DND-41 (cell line): Measurements from ENCODE around the gene PRKACA.

Source experiments
- ATAC-seq: fragments of 200-7000 bp; cut with Tn5 transposase; 3 replicates; pipeline ENCODE4 v1.9.1; 2021; ENCODE audit warnings: low read depth; ENCODE audit not compliant: insufficient read depth
- DNase-seq: peaks from one replicate; pipeline ENCODE4 v3.0.0-alpha.2; 2020
- H2AFZ ChIP-seq: 2 replicates; pipeline ENCODE4 v1.6.0; 2012; ENCODE audit warnings: low read depth, low read length
- H3K27ac ChIP-seq: 2 replicates; pipeline ENCODE4 v1.5.1; 2012; ENCODE audit warnings: low read length, inconsistent platforms
- H3K27me3 ChIP-seq: fragments of 200-600 bp; sonication (generic); 2 replicates; pipeline ENCODE4 v1.6.0; 2012; ENCODE audit warnings: low read length, mild to moderate bottlenecking, inconsistent platforms; ENCODE audit not compliant: insufficient read depth, poor library complexity
- H3K36me3 ChIP-seq: 2 replicates; pipeline ENCODE4 v1.5.1; 2012; ENCODE audit warnings: low read length, inconsistent platforms; ENCODE audit not compliant: insufficient read depth
- H3K4me1 ChIP-seq: 2 replicates; pipeline ENCODE4 v1.5.1; 2012; ENCODE audit warnings: mild to moderate bottlenecking, low read length; ENCODE audit not compliant: insufficient read depth
- H3K4me2 ChIP-seq: 2 replicates; pipeline ENCODE4 v1.6.0; 2012; ENCODE audit warnings: mild to moderate bottlenecking, moderate library complexity, low read length, inconsistent platforms; ENCODE audit not compliant: insufficient read depth
- H3K4me3 ChIP-seq, 2 experiments: fragments of 200-600 bp in 1 of 2; shearing (Covaris generic) in 1 of 2; 2 replicates each; pipeline ENCODE4 v1.5.1; 2012 to 2016; ENCODE audit warnings: inconsistent platforms in 2 of 2, low read length in 2 of 2, mild to moderate bottlenecking in 2 of 2, low read depth in 1 of 2, moderate library complexity in 1 of 2
- H3K79me2 ChIP-seq: 2 replicates; pipeline ENCODE4 v1.6.0; 2012; ENCODE audit warnings: low read length, inconsistent platforms; ENCODE audit not compliant: insufficient read depth
- H3K9ac ChIP-seq: 2 replicates; pipeline ENCODE4 v1.6.0; 2012; ENCODE audit warnings: low read depth, mild to moderate bottlenecking, inconsistent platforms, low read length, moderate library complexity
- H3K9me3 ChIP-seq: 2 replicates; pipeline ENCODE4 v1.5.1; 2012; ENCODE audit warnings: low read length, moderate library complexity, mild to moderate bottlenecking, inconsistent platforms; ENCODE audit not compliant: insufficient read depth, severe bottlenecking
- H4K20me1 ChIP-seq: 2 replicates; pipeline ENCODE4 v1.6.0; 2012; ENCODE audit warnings: low read length; ENCODE audit not compliant: insufficient read depth
- CTCF ChIP-seq: IDR thresholded peaks from 2 replicates; pipeline ENCODE4 v1.5.1; 2012; ENCODE audit warnings: borderline replicate concordance, low read length, moderate library complexity, mild to moderate bottlenecking; ENCODE audit not compliant: poor library complexity, severe bottlenecking; ENCODE audit errors: extremely low read depth
- EZH2 ChIP-seq: IDR thresholded peaks from 3 replicates; pipeline ENCODE4 v1.6.1; 2012; ENCODE audit warnings: borderline replicate concordance, low read depth, mild to moderate bottlenecking, moderate library complexity, low read length, inconsistent platforms; ENCODE audit not compliant: severe bottlenecking

PRKACA gene

GRCh38 chr19:14102102-14102696 lies 15.4 kb downstream of the PRKACA start:
- no peaks in the 10 kb centered on the region for H4K20me1 ChIP-seq
- H3K79me2 ChIP-seq, result no peaks in the 10 kb centered on the region
- H3K9ac ChIP-seq, result no peak overlapping the region
- ATAC-seq (no peak), DNase-seq (no peak)
- no peak overlapping the region for H3K4me2 ChIP-seq
- H3K4me1 ChIP-seq, result no peaks in the 10 kb centered on the region
- H3K27ac ChIP-seq, result no peak overlapping the region
- H3K9me3 ChIP-seq, result no peaks in the 10 kb centered on the region
- H2AFZ ChIP-seq, result no peak overlapping the region
- H3K27me3 ChIP-seq, result no peaks in the 10 kb centered on the region
- TF ChIP-seq EZH2, result no peak
- TF ChIP-seq CTCF, result no peak
- H3K36me3 ChIP-seq, result peaks cover 49% of the 10 kb centered on the region
- H3K4me3 ChIP-seq, result no peak overlapping the region

- Histone ChIP-seq H4K20me1 (no peaks in the 10 kb centered on the region), H3K4me1 (no peaks in the 10 kb centered on the region), H3K79me2 (no peaks in the 10 kb centered on the region), H3K27me3 (no peaks in the 10 kb centered on the region), H2AFZ (no peak overlapping the region), H3K4me3 (no peak overlapping the region), H3K27ac (no peak overlapping the region), H3K4me2 (no peak overlapping the region), H3K36me3 (peaks cover 57% of the 10 kb centered on the region), H3K9ac (no peak overlapping the region), H3K9me3 (no peaks in the 10 kb centered on the region)
- DNase-seq (no peak), ATAC-seq (no peak)
- TF ChIP-seq EZH2 (no peak), CTCF (no peak)
Observed at GRCh38 chr19:14101003-14101545, 16.5 kb downstream of the PRKACA start.

GRCh38 chr19:14097532-14098151 lies 19.9 kb downstream of the PRKACA start:
- H3K4me3 ChIP-seq, result no peak overlapping the region
- no peak overlapping the region for H2AFZ ChIP-seq
- no peak overlapping the region for H3K9ac ChIP-seq
- no peaks in the 10 kb centered on the region; the same call in 1 of the 2 replicates for H3K4me1 ChIP-seq
- H3K4me2 ChIP-seq, result no peak overlapping the region
- H3K9me3 ChIP-seq, result peaks cover 9% of the 10 kb centered on the region
- H3K36me3 ChIP-seq, result peaks cover 44% of the 10 kb centered on the region
- no peaks in the 10 kb centered on the region for H3K27me3 ChIP-seq
- no peak for DNase-seq
- ATAC-seq, result no peak
- H3K27ac ChIP-seq, result no peak overlapping the region
- TF ChIP-seq CTCF (peak; percentile 19), EZH2 (no peak)
- H4K20me1 ChIP-seq, result no peaks in the 10 kb centered on the region
- H3K79me2 ChIP-seq, result no peaks in the 10 kb centered on the region
